ENCODE results near the gene PARVG.

The PARVG gene

DNA sequence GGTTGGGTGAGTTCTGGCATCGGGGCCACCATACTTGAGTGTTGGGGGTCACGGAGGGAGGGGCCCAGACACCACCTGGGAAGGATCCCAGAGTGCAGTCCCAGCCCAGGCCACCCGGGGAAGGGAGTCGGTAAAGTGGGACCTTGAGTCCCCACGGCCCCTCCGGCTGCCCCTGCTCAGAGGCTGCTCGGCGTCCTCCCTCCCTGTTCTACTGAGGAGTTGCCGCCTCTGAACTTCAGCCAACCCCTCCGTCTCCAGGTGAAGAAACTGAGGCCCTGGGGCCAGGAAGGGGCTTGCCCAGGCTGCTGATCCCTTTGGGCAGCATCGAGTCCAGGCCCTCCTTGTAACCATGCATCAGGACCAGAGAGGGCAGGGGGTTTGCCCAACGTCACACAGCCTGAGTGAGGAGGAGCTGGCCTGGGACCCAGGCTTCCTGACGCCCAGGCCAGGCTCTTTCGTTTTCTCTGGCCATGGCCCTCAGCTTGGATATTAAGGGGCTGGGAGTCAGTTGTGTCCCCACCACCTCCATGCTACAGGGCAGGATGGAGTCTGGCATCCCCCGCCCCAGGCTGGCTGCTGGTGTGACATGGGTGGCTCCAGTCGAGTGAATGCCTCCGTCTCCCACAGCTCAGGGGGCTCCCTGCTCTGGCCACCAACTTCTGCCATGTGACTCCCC lies 1.3 kb downstream of the PARVG start:
- peaks cover 46% of the 10 kb centered on the region for H3K4me1 ChIP-seq (ENCODE audit: low read length)
- peak overlapping the region; percentile 64 for H3K9ac ChIP-seq (ENCODE audit: low read length)
- TF ChIP-seq EZH2phosphoT487 (IDR thresholded peaks at IDR 0.05; ENCODE audit: low read depth), result no peak
- TF ChIP-seq, protein P1, sequence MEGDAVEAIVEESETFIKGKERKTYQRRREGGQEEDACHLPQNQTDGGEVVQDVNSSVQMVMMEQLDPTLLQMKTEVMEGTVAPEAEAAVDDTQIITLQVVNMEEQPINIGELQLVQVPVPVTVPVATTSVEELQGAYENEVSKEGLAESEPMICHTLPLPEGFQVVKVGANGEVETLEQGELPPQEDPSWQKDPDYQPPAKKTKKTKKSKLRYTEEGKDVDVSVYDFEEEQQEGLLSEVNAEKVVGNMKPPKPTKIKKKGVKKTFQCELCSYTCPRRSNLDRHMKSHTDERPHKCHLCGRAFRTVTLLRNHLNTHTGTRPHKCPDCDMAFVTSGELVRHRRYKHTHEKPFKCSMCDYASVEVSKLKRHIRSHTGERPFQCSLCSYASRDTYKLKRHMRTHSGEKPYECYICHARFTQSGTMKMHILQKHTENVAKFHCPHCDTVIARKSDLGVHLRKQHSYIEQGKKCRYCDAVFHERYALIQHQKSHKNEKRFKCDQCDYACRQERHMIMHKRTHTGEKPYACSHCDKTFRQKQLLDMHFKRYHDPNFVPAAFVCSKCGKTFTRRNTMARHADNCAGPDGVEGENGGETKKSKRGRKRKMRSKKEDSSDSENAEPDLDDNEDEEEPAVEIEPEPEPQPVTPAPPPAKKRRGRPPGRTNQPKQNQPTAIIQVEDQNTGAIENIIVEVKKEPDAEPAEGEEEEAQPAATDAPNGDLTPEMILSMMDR (IDR thresholded peaks at IDR 0.05; ENCODE audit: low read depth, low read length), result no peak
- no peaks in the 10 kb centered on the region for H3K79me2 ChIP-seq (ENCODE audit: low read length)
- H4K20me1 ChIP-seq (ENCODE audit: insufficient read depth, low read length), result no peaks in the 10 kb centered on the region
- H2AFZ ChIP-seq (ENCODE audit: low read depth, low read length), result peak overlapping the region; percentile 67
- peak overlapping the region; percentile 82 for H3K4me2 ChIP-seq (ENCODE audit: low read length)
- no peak overlapping the region; the same call in 1 of the 2 replicates for H3K27ac ChIP-seq (ENCODE audit: low read length)
- no peaks in the 10 kb centered on the region for H3K9me3 ChIP-seq (ENCODE audit: insufficient read depth, low read length)
- peaks cover 14% of the 10 kb centered on the region for H3K27me3 ChIP-seq (ENCODE audit: low read depth, low read length)
- H3K36me3 ChIP-seq (replicated peaks; ENCODE audit: low read depth, low read length), result no peaks in the 10 kb centered on the region
- peak overlapping the region; percentile 74 for H3K4me3 ChIP-seq (ENCODE audit: low read length)

DNA sequence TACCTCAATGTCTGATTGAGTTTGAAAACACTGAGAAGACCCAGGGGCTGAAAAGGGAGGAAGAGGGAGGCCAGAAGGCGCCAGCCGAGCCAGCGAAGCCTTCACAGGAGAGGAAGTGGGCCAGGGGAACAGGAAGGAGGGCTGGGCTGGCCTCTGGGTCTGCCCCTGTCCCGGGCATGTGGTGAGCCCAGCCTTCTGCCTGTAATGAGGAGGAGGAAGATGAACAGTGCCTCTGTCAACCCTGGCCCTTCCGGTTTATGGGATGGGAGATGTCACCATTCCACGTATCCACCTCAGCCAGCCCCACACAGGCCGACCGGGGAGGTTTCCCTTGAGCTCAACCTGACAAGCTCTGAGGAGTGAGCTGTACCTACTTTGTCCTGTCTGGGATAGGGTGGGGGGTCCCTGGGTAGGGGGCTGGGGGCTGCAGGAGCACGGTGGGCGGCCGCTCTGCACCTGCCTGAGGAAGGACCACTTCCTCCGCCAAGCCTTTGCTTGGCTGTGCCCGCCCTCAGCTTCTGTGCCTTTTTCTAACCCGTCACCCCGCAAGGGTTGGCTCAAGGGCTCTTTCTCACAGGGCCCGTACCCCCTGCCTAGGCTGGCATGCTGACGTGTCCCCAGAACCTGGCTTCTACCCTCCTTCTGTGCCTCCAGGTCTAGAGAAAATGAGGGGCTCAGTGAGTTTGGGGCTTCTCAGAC lies 2.0 kb downstream of the PARVG start:
- peak overlapping the region; percentile 74 for H3K4me3 ChIP-seq (ENCODE audit: low read length)
- peak overlapping the region; percentile 82 for H3K4me2 ChIP-seq (ENCODE audit: low read length)
- TF ChIP-seq EZH2phosphoT487 (IDR thresholded peaks at IDR 0.05; ENCODE audit: low read depth), result no peak
- TF ChIP-seq, protein P1 (IDR thresholded peaks at IDR 0.05; ENCODE audit: low read depth, low read length), result no peak
- H3K9ac ChIP-seq (ENCODE audit: low read length), result peak overlapping the region; percentile 64; the same call in 1 of the 2 replicates
- no peaks in the 10 kb centered on the region for H3K9me3 ChIP-seq (ENCODE audit: insufficient read depth, low read length)
- no peaks in the 10 kb centered on the region for H3K36me3 ChIP-seq (replicated peaks; ENCODE audit: low read depth, low read length)
- peaks cover 14% of the 10 kb centered on the region for H3K27me3 ChIP-seq (ENCODE audit: low read depth, low read length)
- H3K27ac ChIP-seq (ENCODE audit: low read length), result no peak overlapping the region; the same call in 1 of the 2 replicates
- no peaks in the 10 kb centered on the region for H3K79me2 ChIP-seq (ENCODE audit: low read length)
- H2AFZ ChIP-seq (ENCODE audit: low read depth, low read length), result no peak overlapping the region
- peaks cover 46% of the 10 kb centered on the region for H3K4me1 ChIP-seq (ENCODE audit: low read length)
- no peaks in the 10 kb centered on the region for H4K20me1 ChIP-seq (ENCODE audit: insufficient read depth, low read length)

DNA sequence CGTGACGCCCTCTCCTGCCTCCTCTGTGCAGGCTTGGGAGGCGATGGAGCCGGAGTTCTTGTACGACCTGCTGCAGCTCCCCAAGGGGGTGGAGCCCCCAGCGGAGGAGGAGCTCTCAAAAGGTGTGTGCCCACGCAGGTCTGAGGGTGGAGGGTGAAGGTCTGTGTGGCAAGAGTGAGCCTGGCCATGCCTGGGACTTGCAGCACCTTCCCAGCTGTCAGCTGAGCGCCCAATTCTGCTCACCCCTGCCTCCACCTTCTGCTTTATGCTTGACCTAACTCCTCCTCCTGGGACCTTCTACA lies 2.5 kb downstream of the PARVG start:
- TF ChIP-seq EZH2phosphoT487 (IDR thresholded peaks at IDR 0.05; ENCODE audit: low read depth), result no peak
- TF ChIP-seq, protein P1 (IDR thresholded peaks at IDR 0.05; ENCODE audit: low read depth, low read length), result no peak
- Histone ChIP-seq H3K79me2 (ENCODE audit: low read length) (no peaks in the 10 kb centered on the region), H3K4me1 (ENCODE audit: low read length) (peaks cover 46% of the 10 kb centered on the region), H4K20me1 (ENCODE audit: insufficient read depth, low read length) (no peaks in the 10 kb centered on the region), H3K27me3 (ENCODE audit: low read depth, low read length) (peaks cover 14% of the 10 kb centered on the region), H3K9ac (ENCODE audit: low read length) (no peak overlapping the region), H2AFZ (ENCODE audit: low read depth, low read length) (no peak overlapping the region), H3K4me2 (ENCODE audit: low read length) (peak overlapping the region; percentile 82), H3K36me3 (replicated peaks; ENCODE audit: low read depth, low read length) (no peaks in the 10 kb centered on the region), H3K27ac (ENCODE audit: low read length) (no peak overlapping the region), H3K4me3 (ENCODE audit: low read length) (no peak overlapping the region), H3K9me3 (ENCODE audit: insufficient read depth, low read length) (no peaks in the 10 kb centered on the region)

DNA sequence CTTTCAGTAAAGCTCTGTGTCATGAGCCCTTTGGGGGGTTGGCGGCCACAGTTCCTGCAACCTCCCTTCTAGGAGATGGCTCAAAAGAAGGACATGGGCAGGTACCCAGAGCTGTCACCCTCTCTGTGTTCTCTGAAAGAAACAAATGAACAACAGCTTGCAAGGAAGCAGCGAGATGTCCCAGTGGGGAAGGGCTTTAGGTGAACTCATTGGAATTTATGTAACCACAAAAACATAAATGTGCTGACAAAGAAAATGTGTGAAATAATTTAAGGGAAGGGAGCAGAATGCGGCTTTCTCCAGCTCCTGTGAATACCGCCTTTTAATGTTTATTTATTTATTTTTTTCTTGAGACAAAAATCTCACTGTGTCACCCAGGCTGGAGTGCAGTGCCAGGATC lies 3.3 kb downstream of the PARVG start:
- no peak overlapping the region for H3K27ac ChIP-seq (ENCODE audit: low read length)
- H3K9ac ChIP-seq (ENCODE audit: low read length), result no peak overlapping the region
- H3K4me2 ChIP-seq (ENCODE audit: low read length), result no peak overlapping the region
- peaks cover 22% of the 10 kb centered on the region for H3K27me3 ChIP-seq (ENCODE audit: low read depth, low read length)
- H2AFZ ChIP-seq (ENCODE audit: low read depth, low read length), result no peak overlapping the region
- no peaks in the 10 kb centered on the region for H3K9me3 ChIP-seq (ENCODE audit: insufficient read depth, low read length)
- H3K4me1 ChIP-seq (ENCODE audit: low read length), result peaks cover 46% of the 10 kb centered on the region
- H3K79me2 ChIP-seq (ENCODE audit: low read length), result no peaks in the 10 kb centered on the region
- H3K36me3 ChIP-seq (replicated peaks; ENCODE audit: low read depth, low read length), result no peaks in the 10 kb centered on the region
- H3K4me3 ChIP-seq (ENCODE audit: low read length), result no peak overlapping the region
- H4K20me1 ChIP-seq (ENCODE audit: insufficient read depth, low read length), result no peaks in the 10 kb centered on the region
- no peak for TF ChIP-seq EZH2phosphoT487 (IDR thresholded peaks at IDR 0.05; ENCODE audit: low read depth)
- TF ChIP-seq, protein P1 (IDR thresholded peaks at IDR 0.05; ENCODE audit: low read depth, low read length), result no peak

Data from OCI-LY3 (cell line).